Mucosa of gallbladder (tissue), 1 donor: ENCODE results near the gene AMOTL1. TPM values are rescaled to one million over a fixed set of nuclear protein-coding genes. Genes with fewer than 3 reads are reported as not detected.
"Not testable (repeated sequence)": the region's sequence is repeated elsewhere in the genome, so short reads cannot be mapped to it uniquely, and the experiment has no call there.

Source experiments
- DNase-seq: peaks from one replicate; pipeline ENCODE4 v3.0.0-alpha.2; 2020; ENCODE audit warnings: low spot score
- total RNA-seq: library from RNA; stranded (reverse); gene quantifications from one replicate; pipeline ENCODE4 v1.2.1, GENCODE V29; 2021
- donor health status: DM: no; HTN: no; CAD: no.

Gene AMOTL1
- total RNA-seq, 1 donor from 2014 or later: 54.3 TPM

DNA sequence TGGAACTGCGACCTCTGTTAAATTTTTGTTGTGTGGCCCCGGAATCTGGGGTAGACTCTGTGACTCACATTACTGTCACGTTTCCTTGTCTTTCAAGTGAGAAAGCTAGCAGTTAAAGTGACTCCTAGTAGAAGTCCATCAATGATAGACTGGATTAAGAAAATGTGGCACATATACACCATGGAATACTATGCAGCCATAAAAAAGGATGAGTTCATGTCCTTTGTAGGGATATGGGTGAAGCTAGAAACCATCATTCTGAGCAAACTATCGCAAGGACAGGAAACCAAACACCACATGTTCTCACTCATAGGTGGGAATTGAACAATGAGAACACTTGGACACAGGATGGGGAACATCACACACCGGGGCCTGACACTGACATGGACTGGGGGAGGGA is 23.8 kb downstream of the AMOTL1 start:
- not testable (repeated sequence) for DNase-seq

- no peak for DNase-seq
These were observed 24.3 kb downstream of the AMOTL1 start for GRCh38 chr11:94792451-94792850.

DNA sequence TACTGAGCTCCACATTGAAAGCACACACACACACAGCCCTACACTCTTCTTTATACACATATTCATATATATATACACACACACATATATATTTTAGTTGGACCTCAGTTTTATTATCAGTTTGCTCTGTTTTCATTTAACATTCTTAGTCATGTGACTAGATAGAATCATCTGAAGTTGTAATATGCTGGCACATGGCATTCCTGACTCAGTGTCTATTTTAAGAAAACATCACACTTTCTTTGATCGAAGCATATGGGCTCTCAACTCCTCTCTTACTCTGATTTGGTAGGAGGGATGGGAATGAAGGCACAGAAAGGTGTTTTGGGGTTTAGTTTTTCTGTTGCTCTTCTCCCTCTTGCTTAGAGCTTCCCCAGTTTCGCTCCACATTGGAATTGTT is 24.8 kb downstream of the AMOTL1 start:
- DNase-seq: no peak

DNA sequence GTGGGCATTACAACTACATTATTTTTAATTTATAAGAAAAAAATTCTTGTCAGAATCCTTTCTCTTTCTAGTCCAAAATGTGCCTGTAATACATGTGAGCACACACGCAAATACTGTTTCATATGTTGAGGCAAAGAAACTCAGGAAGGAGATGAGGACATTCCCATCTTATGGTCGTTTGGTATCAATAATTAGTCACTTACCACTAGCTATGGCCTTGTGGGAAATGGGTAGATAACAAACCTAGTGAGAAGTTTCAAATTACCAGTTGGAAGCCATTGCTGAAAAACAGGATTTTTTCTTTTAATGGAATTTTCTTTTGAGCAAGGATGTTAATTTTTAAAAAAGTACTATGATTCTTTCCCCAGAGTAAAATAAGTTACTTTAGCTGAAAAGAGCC is 25.7 kb downstream of the AMOTL1 start:
- DNase-seq: no peak

DNA sequence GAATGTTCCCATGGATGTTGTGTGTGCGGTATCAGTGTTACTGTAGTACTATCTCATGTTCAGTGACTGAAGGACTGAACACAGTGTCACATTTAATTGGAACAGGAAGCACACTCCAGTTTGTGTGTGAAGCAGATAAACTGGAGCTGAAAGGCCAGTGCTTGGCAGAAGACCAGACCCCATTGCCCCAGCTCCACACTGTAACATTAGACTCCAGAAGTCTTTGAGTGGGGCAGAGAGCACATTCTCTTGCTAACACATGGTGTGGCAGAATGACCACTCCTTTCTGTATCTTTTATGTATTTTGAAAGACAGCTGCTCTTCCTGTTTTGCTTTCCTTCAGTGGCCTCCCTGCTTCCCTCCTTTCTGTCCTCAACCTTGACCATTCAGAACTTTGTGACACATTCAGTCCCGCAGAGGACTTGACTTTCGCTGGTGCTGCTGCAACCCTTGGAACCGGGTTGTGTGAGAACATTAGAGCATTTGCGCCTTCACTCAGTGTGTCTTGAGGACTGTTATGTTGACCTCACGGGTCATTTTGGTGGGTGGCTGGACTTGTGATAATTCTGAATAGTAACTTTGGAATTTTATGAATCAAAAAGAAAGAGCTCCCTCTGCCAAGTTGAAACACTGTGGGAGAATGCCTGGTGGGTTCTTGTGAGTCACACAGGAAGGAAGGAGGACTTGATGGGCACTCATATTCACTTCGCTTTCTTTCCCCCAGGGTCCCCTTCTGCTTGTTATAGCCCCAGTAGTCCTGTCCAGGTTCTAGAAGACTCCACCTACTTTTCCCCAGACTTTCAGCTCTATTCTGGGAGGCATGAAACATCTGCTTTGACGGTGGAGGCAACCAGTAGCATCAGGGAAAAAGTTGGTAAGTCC is 26.4 kb downstream of the AMOTL1 start:
- DNase-seq: peak; percentile 72

- DNase-seq: no peak
These were observed 27.5 kb downstream of the AMOTL1 start for GRCh38 chr11:94795476-94796189.

GRCh38 chr11:94796190-94796580 is 28.0 kb downstream of the AMOTL1 start:
- no peak for DNase-seq

DNA sequence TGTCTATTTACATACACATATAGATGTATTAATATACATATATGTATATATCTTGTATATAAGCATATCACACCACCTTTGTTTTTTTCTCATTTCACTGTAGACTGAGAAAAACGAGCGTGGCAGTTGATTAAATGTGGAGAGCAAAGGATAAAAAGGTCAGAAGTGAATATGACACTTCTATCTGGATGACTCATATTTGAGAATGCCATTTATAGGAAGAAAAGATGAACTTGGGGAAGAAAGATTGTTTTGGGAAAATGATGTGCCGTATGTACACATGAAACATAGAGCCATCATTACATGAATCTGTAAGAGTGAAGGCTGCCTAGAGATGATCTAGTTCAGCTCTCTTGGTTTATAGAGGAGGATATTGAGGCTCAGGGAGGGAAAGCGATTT is 28.7 kb downstream of the AMOTL1 start:
- no peak for DNase-seq

GRCh38 chr11:94799726-94800125 is 31.6 kb downstream of the AMOTL1 start:
- no peak for DNase-seq

DNA sequence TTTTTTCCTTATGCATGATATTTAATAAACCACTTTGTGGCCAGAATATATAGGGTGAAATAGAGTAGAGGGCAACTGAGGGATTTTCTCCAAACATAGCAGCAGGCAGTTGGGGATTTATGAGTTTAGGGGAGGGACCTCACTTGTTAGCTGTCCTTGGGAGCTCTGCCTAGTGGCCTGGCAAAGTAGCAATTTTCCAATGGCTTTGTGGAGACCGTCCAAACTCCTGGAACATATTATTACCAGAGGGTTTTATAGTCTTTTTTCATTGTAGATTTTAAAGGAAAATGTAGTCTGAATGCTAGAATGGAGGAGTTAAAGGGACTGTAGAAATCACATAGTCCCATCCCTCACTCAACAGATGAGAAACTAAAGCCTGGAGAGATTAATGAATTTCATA is 32.3 kb downstream of the AMOTL1 start:
- no peak for DNase-seq

GRCh38 chr11:94801866-94802460 is 33.8 kb downstream of the AMOTL1 start:
- DNase-seq: no peak

GRCh38 chr11:94802501-94802900 is 34.3 kb downstream of the AMOTL1 start:
- DNase-seq: no peak

DNA sequence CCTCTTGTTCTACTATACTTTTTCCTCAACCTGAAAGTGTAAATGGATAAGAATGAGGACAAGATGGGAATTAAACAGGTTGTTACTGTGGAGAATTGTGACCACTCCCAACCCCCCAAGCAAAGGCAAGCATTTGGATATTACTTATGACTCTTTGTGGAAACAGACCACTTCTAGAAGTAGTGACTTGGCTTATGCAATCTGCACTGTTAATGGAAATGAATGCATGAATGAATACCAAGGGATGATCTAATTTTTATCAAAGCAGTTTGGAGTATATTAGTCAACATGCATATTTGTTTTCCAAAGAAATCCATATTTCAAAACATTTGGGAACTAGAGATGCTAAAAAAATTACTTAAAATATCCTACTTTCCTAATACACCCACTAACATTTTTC is 35.3 kb downstream of the AMOTL1 start:
- no peak for DNase-seq

DNA sequence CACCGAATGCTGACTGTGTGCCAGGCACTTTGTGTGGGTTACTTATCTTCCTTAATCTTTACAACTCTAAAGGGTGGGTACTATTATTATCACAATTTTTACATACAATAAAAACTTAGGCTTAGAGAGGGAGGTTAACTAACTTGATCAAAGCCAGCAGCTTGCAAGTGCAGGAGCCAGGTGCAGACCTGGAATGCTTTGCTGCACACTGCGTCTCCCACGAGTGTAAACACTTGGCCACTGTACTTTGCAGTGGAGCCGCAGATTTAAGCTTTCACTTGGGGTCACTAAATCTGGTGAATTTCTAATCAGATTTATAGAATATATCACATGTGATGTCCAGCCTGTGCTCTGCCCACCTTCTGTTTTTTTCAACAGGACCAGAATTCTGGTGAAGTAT is 36.7 kb downstream of the AMOTL1 start:
- no peak for DNase-seq

DNA sequence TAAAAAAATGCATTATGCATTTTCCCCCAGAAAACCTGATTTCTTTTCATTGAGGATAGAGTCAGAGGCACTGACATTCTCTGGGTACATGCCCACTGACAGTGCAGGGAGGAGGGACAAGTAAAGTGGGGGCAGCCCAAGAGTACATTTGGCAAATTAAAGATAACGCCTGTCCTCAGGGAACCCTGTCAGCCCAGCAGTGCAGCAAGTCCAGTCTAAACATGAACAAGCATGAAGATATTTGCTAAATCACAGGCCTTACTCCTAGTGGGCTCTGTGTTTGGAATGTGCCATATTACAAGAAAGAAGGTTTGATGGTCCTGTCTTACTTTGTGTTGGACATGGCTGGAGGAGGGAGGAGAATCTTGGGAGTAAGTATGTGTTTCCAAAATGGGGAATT is 37.9 kb downstream of the AMOTL1 start:
- no peak for DNase-seq

DNA sequence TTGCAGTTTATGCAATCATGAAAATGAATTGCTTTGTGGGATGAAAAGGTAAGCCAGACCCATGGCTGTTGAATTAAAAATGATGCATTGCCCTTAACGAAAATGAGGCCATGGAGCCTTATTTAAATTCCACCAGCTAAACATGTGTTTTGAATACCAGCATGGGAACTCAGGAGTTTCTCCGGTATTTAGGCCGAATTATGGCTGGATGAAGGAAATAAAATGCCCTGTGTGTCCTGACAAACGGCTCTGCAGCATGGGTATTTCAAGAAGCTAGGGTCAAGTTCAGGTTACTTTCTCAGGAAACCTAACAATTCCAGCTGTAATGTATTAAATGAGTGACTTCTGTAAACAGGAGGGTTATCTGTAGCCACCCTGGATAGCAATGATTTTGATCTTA is 38.3 kb downstream of the AMOTL1 start:
- DNase-seq: no peak

DNA sequence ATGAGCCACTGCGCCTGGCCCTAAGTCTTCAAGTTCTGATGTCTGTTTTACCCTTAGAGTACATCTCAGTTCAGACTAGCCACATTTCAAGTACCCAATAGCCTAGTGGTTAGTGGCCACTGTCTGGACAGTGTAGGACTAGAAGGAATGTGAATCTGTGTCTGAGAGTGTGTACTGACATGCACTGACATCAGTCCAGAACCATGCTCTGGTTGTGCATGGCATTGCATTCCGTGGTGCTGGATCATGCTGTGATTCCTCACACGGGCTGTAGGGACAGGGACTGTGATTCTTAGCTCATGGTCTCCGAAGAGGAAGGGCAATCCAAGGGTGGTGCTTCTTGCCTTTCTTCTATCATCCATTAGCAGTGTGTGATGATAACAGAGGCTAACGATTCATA is 41.1 kb downstream of the AMOTL1 start:
- no peak for DNase-seq

- not testable (repeated sequence) for DNase-seq
These were observed 44.9 kb downstream of the AMOTL1 start for GRCh38 chr11:94812724-94813720.

DNA sequence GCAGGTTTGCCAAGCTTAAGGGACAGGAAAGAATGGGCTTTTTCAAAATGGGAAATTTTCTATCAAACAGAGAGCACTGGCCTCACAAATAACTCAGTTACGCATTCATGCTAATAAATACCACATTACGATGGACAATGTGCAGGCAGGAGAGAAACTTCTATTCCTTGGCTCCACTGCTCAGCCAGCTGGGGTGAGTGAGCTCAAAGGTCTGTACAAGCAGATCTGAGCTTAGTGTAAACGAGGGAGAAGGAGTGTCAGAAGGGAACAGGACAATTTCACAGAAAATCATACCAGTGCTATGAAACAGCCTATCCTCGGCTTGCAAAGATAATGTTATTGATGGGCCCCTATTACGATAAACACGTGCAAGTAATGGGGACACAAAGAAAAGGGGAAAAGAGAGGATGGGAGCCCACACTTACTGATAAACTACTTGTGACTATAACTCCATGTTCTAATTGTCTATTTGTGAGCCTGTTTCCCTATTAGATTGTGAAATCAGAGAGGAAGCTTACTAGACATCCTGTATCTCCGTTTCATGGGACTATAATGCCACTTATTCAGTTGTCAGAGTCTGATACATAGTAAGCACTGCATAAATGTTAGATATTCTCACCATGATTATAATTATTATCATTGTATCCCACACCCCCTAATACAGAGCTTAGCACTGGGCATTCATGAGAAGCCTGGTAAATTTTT is 46.3 kb downstream of the AMOTL1 start:
- DNase-seq: no peak

DNA sequence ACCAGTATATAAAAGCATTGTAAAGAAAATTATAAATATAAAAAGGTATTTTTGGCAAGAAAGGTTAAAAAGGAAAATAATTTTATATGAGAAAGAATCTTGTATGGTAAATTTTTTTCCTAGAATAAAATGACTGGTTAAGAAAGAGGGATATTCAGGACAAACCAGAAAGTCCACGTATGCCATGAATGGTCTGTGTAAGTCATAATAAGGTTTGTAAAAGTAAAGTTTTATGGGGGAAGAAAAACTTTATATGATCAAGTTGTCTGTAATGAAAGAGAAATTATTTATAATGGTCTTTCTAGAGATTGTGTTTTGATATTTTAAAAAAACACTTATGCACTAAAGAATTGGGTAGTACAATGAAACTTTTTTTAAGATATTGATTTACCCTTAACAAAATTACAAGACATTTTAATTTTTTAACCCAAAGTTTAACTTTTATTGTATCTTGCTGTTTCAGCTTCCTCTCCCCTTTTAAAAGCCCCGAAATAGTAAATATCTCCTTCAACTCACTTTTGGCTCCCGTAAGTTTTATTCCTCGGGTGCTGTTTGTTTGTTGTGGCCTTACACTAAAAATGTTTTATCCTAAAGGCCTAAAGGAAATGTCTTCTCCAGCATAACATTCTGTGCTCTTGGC is 47.7 kb downstream of the AMOTL1 start:
- no peak for DNase-seq
